Liver (tissue), 3 donors: ENCODE results near the gene C19orf81.

ENCODE experiments used
- CTCF ChIP-seq: fragments of 150-350 bp; IDR thresholded peaks from 2 replicates; pipeline ENCODE4 v1.5.1; 2017; ENCODE audit warnings: improper control_type of control experiment, low read depth, low read length; ENCODE audit not compliant: missing input control
- EGR1 ChIP-seq, 2 donors: IDR thresholded peaks; 2 replicates each; pipeline ENCODE4 v1.6.1; 2016 to 2018; ENCODE audit warnings: antibody characterized with exemption in 2 of 2, low read depth in 2 of 2
- FOXA2 ChIP-seq: IDR thresholded peaks from 2 replicates; pipeline ENCODE4 v1.6.1; 2016; ENCODE audit warnings: antibody characterized with exemption
- GABPA ChIP-seq, 2 donors: IDR thresholded peaks in 1 of 2; conservative IDR thresholded peaks in 1 of 2; 2 replicates each; pipeline ENCODE4 v1.6.1; 2016; ENCODE audit warnings: antibody characterized with exemption in 2 of 2, mild to moderate bottlenecking in 1 of 2, moderate library complexity in 1 of 2
- HNF4A ChIP-seq, 2 donors: conservative IDR thresholded peaks; 2 replicates each; pipeline ENCODE4 v1.6.1; 2016; ENCODE audit warnings: antibody characterized with exemption in 2 of 2, mild to moderate bottlenecking in 2 of 2
- JUND ChIP-seq, 2 donors: IDR thresholded peaks; 2 replicates each; pipeline ENCODE4 v1.6.1; 2016; ENCODE audit warnings: antibody characterized with exemption in 2 of 2
- MAX ChIP-seq: IDR thresholded peaks from 2 replicates; pipeline ENCODE4 v1.6.1; 2016; ENCODE audit warnings: antibody characterized with exemption
- NR2F2 ChIP-seq: IDR thresholded peaks from 2 replicates; pipeline ENCODE4 v1.6.1; 2016; ENCODE audit warnings: antibody characterized with exemption
- RAD21 ChIP-seq, 2 donors: IDR thresholded peaks; 2 replicates each; pipeline ENCODE4 v1.6.1; 2016; ENCODE audit warnings: antibody characterized with exemption in 2 of 2, mild to moderate bottlenecking in 2 of 2
- REST ChIP-seq: IDR thresholded peaks from 2 replicates; pipeline ENCODE4 v1.6.1; 2016; ENCODE audit warnings: antibody characterized with exemption, mild to moderate bottlenecking
- SP1 ChIP-seq: IDR thresholded peaks from 2 replicates; pipeline ENCODE4 v1.6.1; 2018; ENCODE audit warnings: antibody characterized with exemption, mild to moderate bottlenecking
- TAF1 ChIP-seq: conservative IDR thresholded peaks from 2 replicates; pipeline ENCODE4 v1.6.1; 2016; ENCODE audit warnings: antibody characterized with exemption, mild to moderate bottlenecking
- YY1 ChIP-seq: IDR thresholded peaks from 2 replicates; pipeline ENCODE4 v1.6.1; 2016; ENCODE audit warnings: antibody characterized with exemption, mild to moderate bottlenecking
- TF ChIP-seq, protein P1 (sequence below): IDR thresholded peaks from 2 replicates; pipeline ENCODE4 v1.6.1; 2016; ENCODE audit warnings: antibody characterized with exemption
- donor health status: healthy.
- donor health status: healthy.

DNA sequence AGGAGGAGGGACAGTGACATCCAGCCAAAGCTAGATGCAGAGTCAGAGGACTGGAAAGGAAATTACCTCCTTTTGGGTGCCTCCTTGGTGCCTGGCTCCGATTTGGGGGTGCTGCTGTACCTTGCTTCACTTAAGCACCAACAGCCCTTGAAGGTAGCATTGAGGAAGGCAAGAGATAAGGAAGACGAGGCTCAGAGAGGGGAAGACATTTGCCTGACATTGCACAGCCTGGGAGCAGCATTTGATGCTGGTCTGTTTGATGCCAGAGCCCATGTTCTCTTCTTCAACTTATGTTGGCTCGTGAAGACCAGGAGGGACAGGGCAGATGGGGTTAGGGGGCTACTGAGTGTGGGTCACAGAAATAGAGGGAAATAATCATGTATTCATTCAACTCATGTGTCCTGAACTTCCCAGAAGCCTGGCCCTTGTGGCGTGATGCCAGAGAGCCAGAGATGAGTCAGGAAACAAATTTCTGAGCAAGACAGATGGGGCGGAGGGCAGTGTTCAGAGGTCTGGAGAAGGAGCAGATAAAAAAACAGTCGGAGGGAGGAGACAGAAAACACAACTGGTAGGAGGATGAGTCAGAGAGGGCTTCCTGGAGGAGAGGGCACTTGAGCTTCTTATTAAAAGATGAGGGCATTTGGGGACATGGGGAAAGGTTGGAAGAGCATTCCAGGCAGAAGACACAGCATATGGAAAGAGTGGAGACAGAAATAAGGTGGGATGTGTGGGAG, 3.0 kb upstream of the C19orf81 start:
- no peak for TF ChIP-seq CTCF
- no peak for TF ChIP-seq YY1
- TF ChIP-seq, protein P1, sequence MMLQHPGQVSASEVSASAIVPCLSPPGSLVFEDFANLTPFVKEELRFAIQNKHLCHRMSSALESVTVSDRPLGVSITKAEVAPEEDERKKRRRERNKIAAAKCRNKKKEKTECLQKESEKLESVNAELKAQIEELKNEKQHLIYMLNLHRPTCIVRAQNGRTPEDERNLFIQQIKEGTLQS = no peak
- no peak for TF ChIP-seq REST
- TF ChIP-seq GABPA (IDR thresholded peaks at IDR 0.05 in 1 of 2, conservative IDR thresholded peaks at IDR 0.05 in 1 of 2) = no peak
- TF ChIP-seq MAX = no peak
- TF ChIP-seq JUND (IDR thresholded peaks at IDR 0.05) = no peak
- TF ChIP-seq TAF1 = no peak
- no peak for TF ChIP-seq EGR1 (IDR thresholded peaks at IDR 0.05; ENCODE audit: low read depth in 2 of 2)
- TF ChIP-seq RAD21 (IDR thresholded peaks at IDR 0.05) = no peak
- no peak for TF ChIP-seq HNF4A (conservative IDR thresholded peaks at IDR 0.05)
- no peak for TF ChIP-seq FOXA2
- no peak for TF ChIP-seq SP1
- TF ChIP-seq NR2F2 = no peak
